GM06990 (cell line): ENCODE results near the gene EML1.
"Not testable (repeated sequence)": the region's sequence is repeated elsewhere in the genome, so short reads cannot be mapped to it uniquely, and the experiment has no call there.

Experiments
- DNase-seq: peaks from one replicate; pipeline ENCODE4 v3.0.0-alpha.2; 2011; ENCODE audit not compliant: insufficient read length; ENCODE audit errors: extremely low read depth
- H3K27me3 ChIP-seq: replicated peaks from 2 replicates; pipeline ENCODE4 v1.6.0; 2011; ENCODE audit warnings: low read length; ENCODE audit not compliant: control insufficient read depth, insufficient read depth
- H3K36me3 ChIP-seq: 2 replicates; pipeline ENCODE4 v1.5.1; 2011; ENCODE audit warnings: low read length; ENCODE audit not compliant: control insufficient read depth, insufficient read depth
- H3K4me3 ChIP-seq: replicated peaks from 2 replicates; pipeline ENCODE4 v1.5.1; 2011; ENCODE audit warnings: low read depth, mild to moderate bottlenecking, control low read depth, low read length
- TF ChIP-seq, protein P1 (sequence below): IDR thresholded peaks from 2 replicates; pipeline ENCODE4 v1.5.1; 2011; ENCODE audit warnings: low read length, control low read depth, mild to moderate bottlenecking, inconsistent platforms; ENCODE audit not compliant: insufficient read depth, poor library complexity, severe bottlenecking

EML1 gene

DNA sequence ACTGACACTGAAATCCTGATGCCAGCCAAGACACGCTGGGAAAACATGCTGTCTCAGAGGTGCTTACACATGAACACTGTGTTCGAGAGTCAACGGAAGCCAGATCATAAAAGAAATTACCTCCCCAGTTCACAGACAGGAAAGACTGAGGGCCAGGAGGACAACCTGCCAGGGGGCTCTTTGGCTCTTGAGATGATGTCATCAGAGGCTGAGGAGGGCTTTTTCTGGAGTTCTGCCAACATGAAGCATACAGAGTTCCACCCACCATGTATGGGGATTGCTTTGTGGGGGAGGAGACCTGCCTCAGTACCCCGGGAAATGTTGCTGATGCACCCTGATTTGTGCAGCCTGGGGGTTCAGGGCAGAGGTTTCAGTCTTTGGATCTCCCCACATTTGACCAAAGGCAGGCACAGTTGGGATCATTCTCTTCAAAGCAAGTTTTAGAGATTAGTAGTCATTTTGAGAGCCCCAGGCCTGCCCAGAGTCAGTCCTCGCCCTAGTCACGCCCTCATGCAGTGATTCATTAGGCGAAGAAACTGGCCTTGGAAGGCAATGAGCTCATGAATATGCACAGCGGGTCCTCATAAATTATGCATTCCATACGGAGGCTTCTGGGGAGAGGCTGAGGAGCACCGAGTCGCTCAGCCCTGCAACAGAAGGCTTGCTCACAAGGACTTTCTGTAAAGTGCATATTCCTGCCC is 34.9 kb upstream of the EML1 start:
- TF ChIP-seq, protein P1, sequence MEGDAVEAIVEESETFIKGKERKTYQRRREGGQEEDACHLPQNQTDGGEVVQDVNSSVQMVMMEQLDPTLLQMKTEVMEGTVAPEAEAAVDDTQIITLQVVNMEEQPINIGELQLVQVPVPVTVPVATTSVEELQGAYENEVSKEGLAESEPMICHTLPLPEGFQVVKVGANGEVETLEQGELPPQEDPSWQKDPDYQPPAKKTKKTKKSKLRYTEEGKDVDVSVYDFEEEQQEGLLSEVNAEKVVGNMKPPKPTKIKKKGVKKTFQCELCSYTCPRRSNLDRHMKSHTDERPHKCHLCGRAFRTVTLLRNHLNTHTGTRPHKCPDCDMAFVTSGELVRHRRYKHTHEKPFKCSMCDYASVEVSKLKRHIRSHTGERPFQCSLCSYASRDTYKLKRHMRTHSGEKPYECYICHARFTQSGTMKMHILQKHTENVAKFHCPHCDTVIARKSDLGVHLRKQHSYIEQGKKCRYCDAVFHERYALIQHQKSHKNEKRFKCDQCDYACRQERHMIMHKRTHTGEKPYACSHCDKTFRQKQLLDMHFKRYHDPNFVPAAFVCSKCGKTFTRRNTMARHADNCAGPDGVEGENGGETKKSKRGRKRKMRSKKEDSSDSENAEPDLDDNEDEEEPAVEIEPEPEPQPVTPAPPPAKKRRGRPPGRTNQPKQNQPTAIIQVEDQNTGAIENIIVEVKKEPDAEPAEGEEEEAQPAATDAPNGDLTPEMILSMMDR: no peak
- DNase-seq: no peak
- H3K27me3 ChIP-seq: no peaks in the 10 kb centered on the region

DNA sequence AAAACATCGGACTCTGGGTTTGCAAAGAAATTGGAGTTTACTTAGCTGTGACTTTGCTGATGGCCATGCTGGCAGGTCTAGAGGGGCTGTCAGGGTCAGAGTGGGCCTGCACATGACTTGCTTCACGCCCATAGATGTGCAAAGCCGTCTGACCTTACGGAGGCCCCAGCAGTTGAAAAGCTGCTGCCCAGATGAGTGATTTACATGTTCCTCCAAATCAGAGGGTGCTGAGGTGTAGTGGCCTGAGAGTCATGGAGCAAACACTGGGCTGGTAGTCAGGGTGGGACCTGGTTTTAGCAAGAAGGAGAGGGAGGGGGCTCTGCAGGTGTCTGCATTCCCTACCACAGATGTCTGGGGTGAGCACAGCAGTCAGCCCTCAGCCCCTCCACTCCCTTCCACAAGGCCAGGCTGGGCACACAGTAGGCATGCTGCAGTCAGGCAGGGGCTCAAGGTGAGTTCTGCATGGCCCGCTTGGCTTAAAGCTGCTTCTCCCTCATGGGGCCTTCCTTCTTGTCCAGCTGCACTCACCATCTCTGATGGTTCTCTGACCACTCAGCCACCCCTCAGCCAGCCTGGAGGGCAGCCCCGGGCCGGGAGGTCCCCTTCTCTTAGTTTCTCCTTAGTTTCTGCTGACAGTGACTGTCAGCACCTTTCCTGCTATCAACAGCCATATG is 34.2 kb upstream of the EML1 start:
- TF ChIP-seq, protein P1: no peak
- Histone ChIP-seq H3K27me3 (no peaks in the 10 kb centered on the region), H3K4me3 (no peak overlapping the region), H3K36me3 (no peaks in the 10 kb centered on the region)
- DNase-seq: no peak

More for the DNA sequence above, 34.9 kb upstream of the EML1 start:
- Histone ChIP-seq H3K4me3 (no peak overlapping the region), H3K36me3 (no peaks in the 10 kb centered on the region)

DNA sequence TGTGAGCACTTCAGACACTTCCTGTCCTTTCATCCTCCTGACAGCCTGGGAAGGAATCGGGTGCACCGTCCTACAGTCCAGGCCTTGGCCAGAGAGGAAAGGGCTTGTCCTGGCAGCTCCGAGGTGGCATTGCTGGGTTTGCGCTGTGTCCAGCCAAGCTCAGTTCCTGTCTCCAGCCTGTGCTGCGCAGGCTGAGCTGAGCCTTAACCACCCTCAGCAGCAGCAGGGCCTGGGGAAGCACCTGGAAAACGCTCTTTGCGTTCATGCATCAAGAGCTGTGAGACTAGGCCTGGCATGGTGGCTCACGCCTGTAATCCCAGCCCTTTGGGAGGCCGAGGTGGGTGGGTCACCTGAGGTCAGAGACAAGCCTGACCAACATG is 33.7 kb upstream of the EML1 start:
- no peaks in the 10 kb centered on the region for H3K27me3 ChIP-seq
- TF ChIP-seq, protein P1: no peak
- H3K4me3 ChIP-seq: no peak overlapping the region
- no peaks in the 10 kb centered on the region for H3K36me3 ChIP-seq
- DNase-seq: no peak

DNA sequence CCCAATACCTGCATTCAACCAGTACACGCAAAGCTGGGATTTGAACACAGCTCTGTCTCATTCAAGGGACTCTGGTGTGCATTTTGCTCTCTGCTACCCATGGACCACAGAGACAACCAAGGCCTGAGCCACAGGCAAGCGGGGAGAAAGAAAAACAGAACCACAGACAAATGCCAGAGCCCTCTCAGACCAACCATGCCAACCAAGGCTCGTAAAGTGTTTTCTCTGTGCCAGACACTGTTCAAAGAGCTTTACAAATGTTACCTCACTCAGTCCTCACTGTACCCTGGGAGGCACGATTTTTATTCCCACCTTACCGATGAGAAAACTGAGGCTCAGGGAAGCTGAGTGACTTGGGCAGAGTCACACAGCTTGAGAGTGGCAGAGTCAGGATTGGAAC is 32.4 kb upstream of the EML1 start:
- Histone ChIP-seq H3K4me3 (no peak overlapping the region), H3K36me3 (no peaks in the 10 kb centered on the region), H3K27me3 (no peaks in the 10 kb centered on the region)
- DNase-seq: no peak
- TF ChIP-seq, protein P1: no peak

DNA sequence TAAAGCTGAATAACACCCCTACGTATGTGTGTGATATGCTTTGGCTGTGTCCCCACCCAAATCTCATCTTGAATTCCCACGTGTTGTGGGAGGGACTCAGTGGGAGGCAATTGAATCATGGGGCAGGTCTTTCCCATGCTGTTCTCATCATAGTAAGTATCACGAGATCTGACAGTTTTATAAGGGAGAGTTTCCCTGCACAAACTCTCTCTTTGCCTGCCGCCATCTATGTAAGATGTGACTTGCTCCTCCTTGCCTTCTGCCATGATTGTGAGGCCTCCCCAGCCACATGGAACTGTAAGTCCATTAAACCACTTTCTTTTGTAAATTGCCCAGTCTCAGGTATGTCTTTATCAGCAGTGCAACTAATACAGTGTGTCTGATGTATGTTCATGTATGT is 30.3 kb upstream of the EML1 start:
- not testable (repeated sequence) for DNase-seq, H3K36me3 ChIP-seq, H3K4me3 ChIP-seq, H3K27me3 ChIP-seq

DNA sequence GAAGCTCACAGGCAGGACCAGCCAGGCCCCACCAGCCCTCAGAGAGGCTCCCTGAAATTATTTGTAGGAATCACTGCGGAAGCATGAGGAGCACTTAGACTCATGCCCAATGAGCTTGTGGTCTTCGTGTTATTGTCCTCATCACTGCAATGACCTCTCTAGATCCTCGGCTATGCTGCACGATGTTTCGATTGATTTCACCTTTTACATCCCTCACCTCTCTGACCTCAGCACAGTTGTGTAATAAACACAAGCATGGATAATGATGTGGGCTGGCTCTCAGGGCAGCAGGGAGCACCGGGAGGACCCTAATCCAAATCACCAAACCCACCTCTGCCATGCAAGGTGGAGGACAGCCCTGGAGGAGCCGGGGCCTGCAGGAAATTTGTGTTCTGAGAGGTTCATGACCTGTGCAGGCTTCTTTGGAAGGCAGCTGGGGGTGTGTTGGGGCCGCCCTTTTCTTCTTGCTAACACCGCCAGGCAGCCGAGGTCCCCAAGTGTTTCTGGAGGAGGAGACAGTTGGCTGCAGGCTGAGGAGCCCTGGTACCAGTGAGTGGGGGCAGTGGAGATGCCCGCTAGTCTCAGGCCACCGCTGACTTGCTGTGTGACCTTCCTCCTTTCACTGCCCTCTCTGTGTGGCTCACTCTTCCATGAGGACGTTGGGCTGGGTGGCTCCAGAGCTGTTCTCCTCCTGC is 29.5 kb upstream of the EML1 start:
- no peaks in the 10 kb centered on the region for H3K36me3 ChIP-seq
- DNase-seq: no peak

More for the DNA sequence above, 29.5 kb upstream of the EML1 start:
- Histone ChIP-seq H3K27me3 (no peaks in the 10 kb centered on the region), H3K4me3 (no peak overlapping the region)
- TF ChIP-seq, protein P1: no peak
